ENCODE measurements around the gene OPCML.

DNA sequence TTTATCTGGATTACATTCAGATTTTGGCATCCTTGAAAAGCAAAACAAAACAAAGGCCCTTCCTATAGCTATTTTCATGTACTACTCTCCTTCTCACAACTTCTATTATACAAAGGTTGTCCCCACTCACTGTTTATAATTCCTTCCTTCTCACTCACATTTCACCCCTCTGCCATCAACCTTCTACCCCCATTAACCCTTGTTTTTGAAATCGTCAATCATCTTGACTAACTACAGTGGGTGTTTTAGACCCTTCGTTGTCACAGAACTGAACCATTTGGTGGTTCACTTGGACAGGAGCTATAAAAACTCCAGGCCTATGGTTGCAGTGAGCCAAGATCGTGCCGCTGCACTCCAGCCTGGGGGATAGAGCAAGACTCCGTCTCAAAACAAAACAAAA lies 639.4 kb downstream of the OPCML start:
- TF ChIP-seq, protein P1, sequence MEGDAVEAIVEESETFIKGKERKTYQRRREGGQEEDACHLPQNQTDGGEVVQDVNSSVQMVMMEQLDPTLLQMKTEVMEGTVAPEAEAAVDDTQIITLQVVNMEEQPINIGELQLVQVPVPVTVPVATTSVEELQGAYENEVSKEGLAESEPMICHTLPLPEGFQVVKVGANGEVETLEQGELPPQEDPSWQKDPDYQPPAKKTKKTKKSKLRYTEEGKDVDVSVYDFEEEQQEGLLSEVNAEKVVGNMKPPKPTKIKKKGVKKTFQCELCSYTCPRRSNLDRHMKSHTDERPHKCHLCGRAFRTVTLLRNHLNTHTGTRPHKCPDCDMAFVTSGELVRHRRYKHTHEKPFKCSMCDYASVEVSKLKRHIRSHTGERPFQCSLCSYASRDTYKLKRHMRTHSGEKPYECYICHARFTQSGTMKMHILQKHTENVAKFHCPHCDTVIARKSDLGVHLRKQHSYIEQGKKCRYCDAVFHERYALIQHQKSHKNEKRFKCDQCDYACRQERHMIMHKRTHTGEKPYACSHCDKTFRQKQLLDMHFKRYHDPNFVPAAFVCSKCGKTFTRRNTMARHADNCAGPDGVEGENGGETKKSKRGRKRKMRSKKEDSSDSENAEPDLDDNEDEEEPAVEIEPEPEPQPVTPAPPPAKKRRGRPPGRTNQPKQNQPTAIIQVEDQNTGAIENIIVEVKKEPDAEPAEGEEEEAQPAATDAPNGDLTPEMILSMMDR (IDR thresholded peaks at IDR 0.05; ENCODE audit: low read depth, low read length, poor library complexity, severe bottlenecking) = no peak
- TF ChIP-seq EZH2phosphoT487 (IDR thresholded peaks at IDR 0.05; ENCODE audit: borderline replicate concordance, low read length) = no peak

Data from DOHH2 (cell line).